SKM-1 treated with dmso at 0.1 percent for 144 hours (cell line): ENCODE measurements around the gene AHCTF1.
"Not testable (repeated sequence)": the region's sequence is repeated elsewhere in the genome, so short reads cannot be mapped to it uniquely, and the experiment has no call there.

Experiments used
- DNase-seq: peaks from one replicate; lab custom pipeline; 2025; ENCODE audit not compliant: unreplicated experiment; lab: John Stamatoyannopoulos, UW

AHCTF1 gene

DNA sequence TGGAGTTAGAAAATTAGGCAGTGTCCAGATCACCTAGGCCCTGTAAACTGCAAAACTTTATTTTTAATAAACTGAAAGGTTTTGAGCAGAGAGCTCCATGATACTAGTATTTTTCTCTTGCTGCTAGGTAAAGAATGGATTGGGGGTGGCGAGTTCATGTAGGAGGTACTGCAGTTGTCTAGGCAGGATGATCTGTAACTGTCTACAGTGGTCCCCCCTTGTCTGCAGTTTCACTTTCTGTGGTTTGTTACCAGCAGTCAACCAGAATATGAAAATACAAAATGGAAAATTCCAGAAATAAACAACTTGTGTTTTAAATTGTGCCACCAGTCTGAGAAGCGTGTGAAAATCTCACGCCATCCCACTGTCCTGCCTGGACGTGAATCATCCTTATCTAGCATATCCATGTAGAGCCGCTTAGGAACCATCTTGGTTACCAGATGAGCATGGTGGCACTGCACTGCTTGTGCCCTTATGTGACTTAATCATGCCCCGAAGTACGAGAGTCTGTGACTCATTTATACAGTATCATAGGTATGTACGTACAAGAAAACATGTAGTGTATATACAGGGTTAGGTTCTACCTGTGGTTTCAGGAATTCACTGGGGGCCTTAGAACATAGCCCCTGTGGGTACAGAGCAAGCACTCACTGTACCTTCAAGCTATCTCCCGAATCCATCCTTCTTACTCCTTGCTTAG lies 94.2 kb downstream of the AHCTF1 start:
- no peak for DNase-seq

DNA sequence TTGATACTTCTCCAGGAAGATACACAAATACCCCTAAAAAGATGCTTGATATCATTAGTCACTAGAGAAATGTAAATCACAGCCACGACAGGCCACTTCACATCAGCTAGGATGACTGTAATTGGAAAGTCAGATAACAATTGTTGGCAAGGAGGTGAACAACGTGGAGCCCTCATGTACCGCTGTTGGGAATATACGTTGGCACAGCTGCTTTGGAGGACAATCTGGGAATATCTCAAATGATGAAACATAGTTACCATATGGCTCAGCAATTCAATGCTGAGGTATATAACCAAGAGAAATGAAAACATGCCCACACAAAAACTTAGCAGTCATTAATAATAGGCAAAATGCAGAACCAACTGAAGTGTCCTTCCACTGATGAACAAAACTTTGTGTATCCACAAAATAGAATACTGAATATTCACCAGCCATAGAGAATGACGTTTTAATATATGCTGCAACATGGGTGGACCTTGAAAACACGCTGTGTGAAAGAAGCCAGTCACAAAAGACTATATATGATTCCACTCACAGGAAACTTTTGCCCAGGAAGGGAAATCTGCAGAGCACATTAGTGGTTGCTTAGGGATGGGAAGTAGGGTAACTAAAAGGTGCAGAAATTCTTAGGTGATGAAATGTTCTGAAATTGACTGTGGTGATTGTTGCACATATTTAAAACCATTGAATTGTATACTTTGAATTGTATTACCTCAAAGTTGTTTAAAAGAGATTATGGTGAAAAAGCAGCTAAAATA lies 95.4 kb downstream of the AHCTF1 start:
- DNase-seq: peak; percentile 30

DNA sequence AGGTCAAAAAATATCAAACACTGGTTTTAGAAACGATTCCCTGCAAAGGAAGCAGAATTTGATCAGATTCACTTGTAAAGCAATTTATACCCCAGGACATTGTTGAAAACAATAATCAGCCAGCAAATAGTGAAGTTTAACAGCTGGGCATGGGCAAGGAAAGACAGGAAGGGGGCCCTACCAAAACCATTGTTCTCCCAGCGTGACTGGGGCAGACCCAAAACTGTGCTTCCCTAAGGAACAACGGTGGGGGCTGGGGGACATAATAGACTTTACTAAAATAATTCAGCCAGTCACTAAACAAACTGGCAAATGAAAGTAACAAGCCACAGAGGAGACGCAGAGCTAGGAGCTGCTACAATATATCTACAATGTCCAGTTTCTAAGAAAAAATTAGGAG lies 100.2 kb downstream of the AHCTF1 start:
- no peak for DNase-seq

DNA sequence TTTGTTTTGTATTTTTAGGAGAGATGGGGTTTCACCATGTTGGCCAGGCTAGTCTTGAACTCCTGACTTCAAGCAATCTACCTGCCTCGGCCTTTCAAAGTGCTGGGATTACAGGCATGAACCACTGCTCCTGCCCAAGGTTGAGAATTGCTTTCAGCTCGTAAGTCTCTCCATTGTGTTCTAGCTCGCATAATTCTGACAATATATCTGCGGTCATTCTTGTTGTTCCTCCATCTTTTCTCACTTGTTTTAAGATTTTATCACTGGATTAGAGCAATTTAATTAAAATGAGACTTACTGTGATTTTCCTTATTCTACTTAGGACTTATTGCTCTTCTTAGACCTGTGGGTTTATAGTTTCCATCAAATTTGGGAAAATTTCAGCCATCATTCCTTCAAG lies 102.9 kb downstream of the AHCTF1 start:
- DNase-seq: no peak

DNA sequence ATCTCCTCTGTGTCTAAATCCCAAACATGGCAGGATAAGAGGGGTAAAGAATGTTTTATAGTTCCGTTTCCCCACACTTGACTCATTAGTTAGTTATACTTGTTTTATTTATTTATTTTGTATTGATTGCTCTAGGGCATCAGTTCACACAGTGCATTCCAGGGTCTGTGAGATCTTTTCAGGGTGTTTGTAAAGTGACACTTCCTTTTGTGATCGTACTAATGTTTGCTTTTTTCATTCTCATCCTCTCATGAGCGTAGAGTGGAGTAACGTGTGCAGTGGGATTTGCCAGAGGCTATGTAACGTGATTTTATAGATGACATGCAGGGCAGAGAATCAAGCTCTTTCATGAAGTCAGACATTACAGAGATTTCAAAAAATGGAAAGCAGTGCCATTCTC lies 104.4 kb downstream of the AHCTF1 start:
- DNase-seq: no peak

DNA sequence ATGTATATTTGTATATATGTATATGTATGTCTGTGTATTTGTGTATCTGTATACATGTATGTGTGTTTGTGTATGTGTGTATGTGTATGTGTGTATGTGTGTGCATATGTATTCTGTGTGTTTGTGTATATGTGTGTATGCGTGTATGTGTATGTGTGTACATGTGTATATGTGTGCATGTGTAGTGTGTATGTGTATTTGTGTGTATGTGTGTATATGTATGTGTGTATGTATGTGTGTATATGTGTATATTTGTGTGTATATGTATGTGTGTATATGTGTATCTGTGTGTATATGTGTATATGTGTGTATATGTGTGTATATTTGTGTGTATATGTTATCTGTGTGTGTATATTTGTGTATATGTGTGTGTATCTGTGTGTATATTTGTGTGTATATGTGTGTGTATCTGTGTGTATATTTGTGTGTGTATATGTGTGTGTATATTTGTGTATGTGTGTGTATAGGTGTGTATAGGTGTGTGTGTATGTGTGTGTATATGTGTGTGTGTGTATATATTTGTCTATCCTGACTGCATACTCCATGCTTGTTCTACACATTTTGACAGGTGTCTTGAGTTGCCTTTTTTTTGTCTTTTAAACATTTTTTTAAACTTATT lies 106.1 kb downstream of the AHCTF1 start:
- no peak for DNase-seq

DNA sequence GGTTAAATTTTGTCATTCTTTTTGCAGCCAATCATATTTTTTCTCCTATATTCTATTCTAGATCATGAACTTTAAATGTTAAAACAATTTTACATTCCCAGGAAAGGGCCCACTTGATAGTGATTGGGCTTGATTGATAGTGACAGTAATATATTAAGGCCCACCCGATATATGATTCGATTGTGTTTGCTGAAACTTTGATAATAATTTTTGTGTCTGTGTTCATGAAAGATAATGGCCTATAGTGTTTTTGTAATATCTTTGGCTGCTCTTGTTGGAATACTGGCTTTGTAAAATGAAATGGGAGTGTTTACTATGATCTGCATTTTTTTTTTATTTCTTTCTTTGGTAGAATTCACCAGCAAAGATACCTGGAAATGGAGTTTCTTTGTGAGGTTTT lies 107.2 kb downstream of the AHCTF1 start:
- DNase-seq: no peak

DNA sequence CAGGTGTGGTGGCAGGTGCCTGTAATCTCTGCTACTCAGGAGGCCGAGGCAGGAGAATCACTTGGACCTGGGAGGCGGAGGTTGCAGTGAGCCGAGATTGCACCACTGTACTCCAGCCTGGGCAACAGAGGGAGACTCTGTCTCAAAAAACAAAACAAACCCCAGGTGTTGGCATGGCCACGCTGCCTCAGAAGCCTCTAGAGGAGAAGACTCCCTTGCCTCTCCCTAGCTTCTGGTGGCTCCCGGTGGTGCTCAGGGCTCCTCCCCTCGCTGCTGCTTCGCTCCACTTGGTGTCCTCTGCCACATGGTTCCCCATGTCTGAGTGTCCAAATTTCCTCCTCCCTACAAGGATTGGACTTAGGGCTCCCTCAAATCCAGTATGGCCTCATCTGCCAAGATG lies 109.6 kb downstream of the AHCTF1 start:
- not testable (repeated sequence) for DNase-seq

DNA sequence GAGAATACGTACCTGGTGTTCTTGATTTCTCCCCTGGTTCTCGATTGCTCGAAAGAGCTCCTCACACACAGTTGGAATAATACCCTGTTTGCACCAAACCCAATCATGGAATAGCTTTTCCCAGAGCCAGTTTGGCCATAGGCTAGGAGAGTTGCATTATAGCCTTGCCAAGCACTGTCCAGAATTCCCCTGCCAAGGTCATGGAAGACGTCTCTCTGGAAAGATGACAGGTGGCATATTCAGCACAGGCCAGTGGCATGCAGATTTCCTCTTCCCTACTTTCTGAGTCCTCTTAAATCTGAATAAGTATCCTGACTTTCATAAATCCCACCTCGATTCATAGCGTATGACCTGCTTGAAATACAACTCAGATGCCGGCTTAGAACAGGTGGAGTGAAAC lies 111.1 kb downstream of the AHCTF1 start:
- DNase-seq: no peak

DNA sequence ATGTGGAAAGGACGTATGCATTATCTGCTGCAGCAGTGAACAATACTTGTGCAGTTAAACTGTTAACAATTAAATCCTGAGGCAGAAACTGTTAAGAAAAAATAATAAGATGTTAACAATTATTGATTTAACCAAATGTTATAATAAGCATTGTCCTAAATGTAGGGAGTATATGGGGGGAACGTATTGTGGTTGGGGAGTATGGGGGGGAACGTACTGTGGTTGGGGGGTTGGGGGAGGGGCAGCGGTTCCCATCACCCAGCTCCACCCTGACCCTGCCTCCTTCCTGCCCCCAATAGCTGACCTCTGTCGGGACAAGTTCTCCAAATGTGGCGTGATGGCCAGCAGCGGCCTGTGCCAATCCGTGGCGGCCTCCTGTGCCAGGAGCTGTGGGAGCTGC lies 114.0 kb downstream of the AHCTF1 start:
- DNase-seq: peak; percentile 42

DNA sequence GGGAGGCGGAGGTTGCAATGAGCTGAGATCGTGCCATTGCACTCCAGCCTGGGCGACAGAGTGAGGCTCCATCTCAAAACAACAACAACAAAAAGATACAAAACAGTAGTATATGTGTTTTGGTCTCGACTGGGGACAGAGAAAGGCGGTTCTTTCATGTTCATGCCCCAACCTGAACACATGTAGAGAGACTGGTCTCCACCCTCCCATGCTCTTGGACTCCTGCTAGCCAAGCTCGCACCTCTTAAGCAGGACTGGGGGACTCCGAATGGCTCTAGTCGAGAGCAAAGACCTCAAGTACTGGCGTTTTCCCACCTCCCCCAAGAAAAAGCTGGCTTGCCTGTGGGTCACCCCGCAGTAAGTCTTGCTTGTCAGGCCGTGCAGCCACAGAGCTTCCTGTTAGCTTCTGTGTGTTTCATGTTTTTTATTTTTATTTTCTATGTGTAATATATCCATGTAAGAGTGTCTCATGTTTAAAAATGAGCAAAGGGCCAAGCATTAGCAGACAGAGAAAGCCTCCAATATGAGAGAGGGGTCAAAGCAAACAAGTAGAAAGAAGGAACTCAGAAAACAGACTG lies 116.0 kb downstream of the AHCTF1 start:
- DNase-seq: no peak

DNA sequence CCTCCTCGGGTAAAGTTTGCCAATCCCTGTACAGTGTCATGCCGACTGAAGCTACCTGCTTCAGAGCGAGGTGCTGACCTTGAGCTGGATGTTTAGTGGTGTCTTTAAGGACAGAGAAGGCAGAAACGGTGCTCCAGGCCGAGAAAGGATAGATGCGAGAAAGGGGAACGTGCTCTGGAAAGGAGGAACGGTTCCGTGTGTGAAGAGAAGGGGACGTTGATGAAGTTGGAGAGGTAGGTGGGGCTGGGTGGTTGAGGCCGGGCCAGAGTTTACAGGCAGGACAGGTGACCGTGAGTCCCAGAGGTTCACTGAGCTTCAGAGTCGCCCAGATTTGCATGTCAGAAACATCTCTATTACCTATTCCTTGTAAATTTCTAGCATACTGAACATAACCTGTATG lies 116.9 kb downstream of the AHCTF1 start:
- DNase-seq: no peak

DNA sequence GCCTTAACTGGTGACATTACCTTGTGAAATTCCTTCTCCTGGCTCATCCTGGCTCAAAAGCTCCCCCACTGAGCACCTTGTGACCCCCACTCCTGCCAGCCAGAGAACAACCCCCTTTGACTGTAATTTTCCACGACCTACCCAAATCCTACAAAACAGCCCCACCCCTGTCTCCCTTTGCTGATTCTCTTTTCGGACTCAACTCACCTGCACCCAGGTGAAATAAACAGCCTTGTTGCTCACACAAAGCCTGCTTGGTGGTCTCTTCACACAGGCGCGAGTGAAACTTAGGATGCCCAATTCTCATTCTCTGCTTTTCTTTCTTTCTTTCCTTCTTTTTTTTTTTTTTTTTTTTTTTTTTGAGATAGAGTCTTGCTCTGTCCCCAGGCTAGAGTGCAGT lies 118.4 kb downstream of the AHCTF1 start:
- not testable (repeated sequence) for DNase-seq

DNA sequence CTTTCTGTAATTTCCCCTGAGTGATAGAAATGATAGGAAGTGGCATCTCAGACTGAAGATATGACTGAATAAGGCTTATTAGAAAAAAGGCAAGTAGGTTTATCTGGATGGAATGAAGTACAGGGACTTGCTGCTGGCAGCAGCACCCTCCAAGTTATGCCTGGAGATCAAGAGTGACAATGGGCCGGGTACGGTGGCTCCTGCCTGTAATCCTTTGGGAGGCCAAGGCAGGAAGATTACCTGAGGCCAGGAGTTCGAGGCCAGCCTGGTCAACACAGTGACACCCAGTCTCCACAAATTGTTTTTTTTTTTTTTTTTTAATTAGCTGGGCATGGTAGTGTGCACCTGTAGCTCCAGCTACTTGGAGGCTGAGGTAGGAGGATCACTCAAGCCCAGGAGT lies 119.8 kb downstream of the AHCTF1 start:
- DNase-seq: no peak

DNA sequence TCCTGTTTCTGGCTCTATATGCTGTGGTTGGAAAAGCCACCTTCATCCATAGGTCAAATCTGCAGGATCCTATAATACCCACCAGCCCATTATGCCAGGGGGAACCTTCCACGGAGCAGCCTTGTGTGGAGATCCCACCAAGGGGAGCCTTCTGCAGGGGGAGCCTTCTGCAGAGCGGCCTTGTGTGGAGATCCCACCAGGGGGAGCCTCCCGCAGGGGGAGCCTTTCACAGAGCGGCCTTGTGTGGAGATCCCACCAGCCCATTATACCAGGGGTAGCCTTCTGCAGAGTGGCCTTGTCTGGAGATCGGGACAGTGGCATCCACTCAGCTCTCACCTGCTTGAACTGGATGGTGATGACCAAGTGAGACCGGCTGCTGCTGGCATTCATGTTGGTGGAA lies 122.3 kb downstream of the AHCTF1 start:
- no peak for DNase-seq

DNA sequence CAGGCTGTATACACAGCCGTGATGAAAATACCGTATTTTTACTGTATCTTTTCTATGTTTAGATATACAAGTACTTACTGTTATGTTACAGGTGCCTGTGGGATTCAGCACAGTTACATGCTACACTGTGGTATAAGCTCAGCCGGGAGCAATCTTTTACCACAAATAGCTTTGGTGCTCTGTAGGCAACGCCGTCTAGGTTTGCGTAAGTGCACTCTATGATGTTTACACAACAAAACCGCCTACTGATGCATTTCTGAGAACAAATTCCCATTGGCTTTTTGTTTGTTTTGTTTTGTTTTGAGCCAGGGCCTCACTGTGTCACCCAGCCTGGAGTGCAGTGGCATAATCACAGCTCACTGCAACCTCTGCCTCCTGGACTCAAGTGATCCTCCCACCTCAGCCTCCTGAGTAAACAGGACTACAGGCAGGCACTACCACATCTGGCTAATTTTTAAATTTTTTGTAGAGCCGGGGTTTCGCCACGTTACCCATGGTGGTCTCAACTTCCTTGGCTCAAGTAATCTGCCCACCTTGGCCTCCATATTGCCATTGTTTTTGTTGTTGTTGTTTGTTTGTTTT lies 126.5 kb downstream of the AHCTF1 start:
- no peak for DNase-seq

DNA sequence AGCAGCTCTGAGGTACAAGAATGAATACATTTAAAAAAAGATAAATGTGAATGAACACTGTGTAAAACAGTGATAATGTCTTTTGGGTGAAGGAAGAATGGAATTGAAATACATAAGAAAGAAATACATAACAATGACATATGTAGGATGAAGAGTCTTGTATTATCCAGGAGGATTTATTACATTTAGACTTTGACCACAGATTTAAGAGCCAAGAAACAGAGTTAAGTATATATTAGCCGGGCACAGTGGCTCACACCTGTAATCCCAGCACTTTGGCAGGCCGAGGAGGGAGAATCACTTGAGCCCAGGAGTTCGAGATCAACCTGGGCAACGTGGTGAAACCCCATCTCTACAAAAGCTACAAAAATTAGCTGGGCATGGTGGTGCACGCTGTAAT lies 127.9 kb downstream of the AHCTF1 start:
- no peak for DNase-seq

DNA sequence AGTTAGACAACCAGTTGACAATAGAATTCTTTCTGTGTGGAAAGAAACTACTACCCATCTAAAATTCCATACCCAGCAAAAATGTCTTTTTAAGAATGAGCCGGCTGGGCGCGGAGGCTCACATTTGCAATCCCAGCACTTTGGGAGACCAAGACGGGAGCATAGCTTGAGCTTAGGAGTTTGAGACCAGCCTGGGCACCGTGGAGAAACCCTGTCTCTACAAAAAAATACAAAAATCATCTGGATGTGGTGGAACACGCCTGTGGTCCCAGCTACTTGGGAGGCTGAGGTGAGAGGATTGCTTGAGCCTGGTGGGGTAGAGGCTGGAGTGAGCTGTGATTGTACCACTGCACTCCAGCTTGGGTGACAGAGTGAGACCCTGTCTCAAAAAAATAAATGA lies 128.4 kb downstream of the AHCTF1 start:
- DNase-seq: no peak

DNA sequence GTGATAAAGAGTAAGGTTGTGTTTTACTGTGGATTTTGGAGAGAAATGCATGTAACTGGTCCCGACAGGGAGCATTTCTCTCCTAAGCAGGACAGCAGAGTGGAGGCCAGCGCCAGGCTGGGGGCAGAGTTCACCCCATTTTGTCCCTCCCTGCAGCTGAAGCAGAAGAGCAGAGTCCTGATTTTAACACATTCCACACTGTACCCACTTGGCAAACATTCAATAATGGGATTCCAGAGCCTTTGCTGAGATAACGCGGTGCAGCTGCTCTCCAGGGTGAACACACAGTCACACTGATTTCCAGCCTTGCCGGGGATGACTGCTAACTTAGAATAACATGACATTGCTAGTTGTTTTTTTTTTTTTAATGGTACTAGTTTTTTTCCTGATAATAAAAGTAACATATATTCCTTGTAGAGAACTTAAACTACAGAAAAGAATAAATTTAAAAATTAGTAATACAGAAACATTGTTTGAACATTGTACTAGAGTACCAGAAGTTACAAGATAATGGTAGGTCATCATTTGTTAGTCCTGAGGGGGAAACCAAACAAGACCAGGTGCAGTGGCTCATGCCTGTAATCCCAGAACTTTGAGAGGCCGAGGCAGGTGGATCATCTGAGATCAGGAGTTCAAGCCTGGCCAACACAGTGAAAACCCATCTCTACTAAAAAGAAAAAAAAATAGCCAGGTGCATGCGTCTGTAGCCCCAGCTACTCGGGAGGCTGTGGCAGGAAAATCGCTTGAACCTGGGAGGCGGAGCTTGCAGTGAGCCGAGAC lies 130.3 kb downstream of the AHCTF1 start:
- no peak for DNase-seq

DNA sequence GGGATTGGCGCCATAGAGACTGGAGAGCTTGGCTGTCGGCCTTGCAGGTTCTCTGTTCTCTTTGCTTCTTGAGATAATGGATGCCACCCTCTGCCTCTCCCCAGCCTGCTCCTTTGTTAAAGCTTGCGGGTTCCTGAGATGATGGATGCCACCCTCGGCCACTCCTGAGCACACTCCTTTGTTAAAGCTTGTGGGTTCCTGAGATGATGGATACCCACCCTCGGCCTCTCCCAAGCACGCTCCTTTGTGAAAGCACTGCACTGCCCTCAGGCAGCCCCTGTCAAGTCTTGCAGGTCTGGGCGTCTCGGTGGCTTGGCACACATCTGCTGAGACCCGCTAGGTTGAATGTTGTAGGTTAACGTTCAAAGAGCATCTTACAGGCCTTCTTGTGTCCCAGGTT lies 131.0 kb downstream of the AHCTF1 start:
- DNase-seq: no peak

DNA sequence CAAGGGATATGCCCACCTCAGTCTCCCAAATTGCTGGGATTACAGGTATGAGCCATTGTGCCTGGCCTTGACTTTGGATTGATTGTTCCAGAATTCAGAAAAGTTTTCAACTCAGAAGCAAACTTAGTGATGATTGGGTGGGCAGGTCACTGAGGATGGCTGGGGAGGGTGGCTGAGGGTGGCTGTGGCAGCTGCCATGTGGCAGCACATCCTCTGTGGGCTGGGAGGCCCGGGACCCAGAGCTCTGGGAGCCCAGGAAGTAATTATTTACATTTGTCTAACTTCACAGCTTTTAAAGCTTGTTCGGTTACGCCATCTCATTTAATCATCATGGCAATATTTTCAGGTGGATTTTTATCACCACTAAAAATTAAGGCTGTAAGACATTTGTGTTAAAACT lies 131.4 kb downstream of the AHCTF1 start:
- DNase-seq: no peak
